ENCODE data around the gene PCBP3.

GRCh38 chr21:45830221-45830640 lies 186.7 kb downstream of the PCBP3 start:
- TF ChIP-seq CTCF (IDR thresholded peaks at IDR 0.05; ENCODE audit: low read length) (no peak), EZH2 (optimal IDR thresholded peaks at IDR 0.05; ENCODE audit: low read depth, low read length) (no peak)

All from MM.1S (cell line).